HEK293 (cell line): Measurements from ENCODE around the gene MXRA8.

Experiments
- GLIS1 ChIP-seq: fragments of 450-650 bp; formaldehyde crosslinking; IDR thresholded peaks from 2 replicates; pipeline ENCODE4 v1.5.1; 2016; ENCODE audit warnings: missing biosample characterization, missing genetic modification characterization
- HOXC10 ChIP-seq: sonication (generic); formaldehyde crosslinking; IDR thresholded peaks from 2 replicates; pipeline ENCODE4 v1.8.1; 2023; ENCODE audit warnings: mild to moderate bottlenecking, missing genetic modification reagents
- PRDM1 ChIP-seq: fragments of 450-650 bp; formaldehyde crosslinking; IDR thresholded peaks from 2 replicates; pipeline ENCODE4; 2016; ENCODE audit warnings: missing biosample characterization, missing genetic modification characterization
- RBAK ChIP-seq: fragments of 450-650 bp; formaldehyde crosslinking; IDR thresholded peaks from 2 replicates; pipeline ENCODE4 v1.5.1; 2016; ENCODE audit warnings: missing biosample characterization, missing genetic modification characterization
- SALL2 ChIP-seq: fragments of 450-650 bp; formaldehyde crosslinking; IDR thresholded peaks from 2 replicates; pipeline ENCODE4 v1.5.0; 2017; ENCODE audit warnings: missing biosample characterization, mild to moderate bottlenecking, missing genetic modification characterization, borderline replicate concordance
- SETDB1 ChIP-seq: IDR thresholded peaks from one replicate; pipeline ENCODE4 v1.6.1; 2017; ENCODE audit warnings: mild to moderate bottlenecking, low read length, moderate library complexity, mixed read lengths; ENCODE audit not compliant: insufficient read length
- ZBTB21 ChIP-seq: fragments of 450-650 bp; formaldehyde crosslinking; IDR thresholded peaks from 2 replicates; pipeline ENCODE4 v1.5.1; 2017; ENCODE audit warnings: missing biosample characterization, missing genetic modification characterization
- ZNF138 ChIP-seq: fragments of 450-650 bp; formaldehyde crosslinking; IDR thresholded peaks from 2 replicates; pipeline ENCODE4 v1.5.1; 2016; ENCODE audit warnings: missing biosample characterization, missing genetic modification characterization, borderline replicate concordance
- ZNF169 ChIP-seq: fragments of 450-650 bp; formaldehyde crosslinking; IDR thresholded peaks from 2 replicates; pipeline ENCODE4 v1.5.1; 2016; ENCODE audit warnings: missing biosample characterization, missing genetic modification characterization
- ZNF248 ChIP-seq: fragments of 450-650 bp; formaldehyde crosslinking; IDR thresholded peaks from 2 replicates; pipeline ENCODE4 v1.5.1; 2017; ENCODE audit warnings: missing biosample characterization, missing genetic modification characterization
- ZNF354C ChIP-seq: fragments of 450-650 bp; formaldehyde crosslinking; IDR thresholded peaks from 2 replicates; pipeline ENCODE4 v1.5.1; 2016; ENCODE audit warnings: missing biosample characterization, missing genetic modification characterization, low read depth, borderline replicate concordance
- ZNF433 ChIP-seq: fragments of 450-650 bp; formaldehyde crosslinking; IDR thresholded peaks from 2 replicates; pipeline ENCODE4 v1.5.1; 2016; ENCODE audit warnings: missing biosample characterization, missing genetic modification characterization, low read depth
- ZNF514 ChIP-seq: fragments of 450-650 bp; formaldehyde crosslinking; IDR thresholded peaks from 2 replicates; pipeline ENCODE4 v1.5.1; 2016; ENCODE audit warnings: missing biosample characterization, missing genetic modification characterization
- ZNF658 ChIP-seq: fragments of 450-650 bp; formaldehyde crosslinking; IDR thresholded peaks from 2 replicates; pipeline ENCODE4; 2016; ENCODE audit warnings: missing biosample characterization, missing genetic modification characterization
- ZNF747 ChIP-seq: fragments of 450-650 bp; formaldehyde crosslinking; IDR thresholded peaks from 2 replicates; pipeline ENCODE4 v1.5.1; 2016; ENCODE audit warnings: missing biosample characterization, missing genetic modification characterization
- ZNF768 ChIP-seq: fragments of 450-650 bp; formaldehyde crosslinking; IDR thresholded peaks from 2 replicates; pipeline ENCODE4 v1.5.1; 2018; ENCODE audit warnings: missing biosample characterization, mild to moderate bottlenecking, missing genetic modification characterization
- ZXDB ChIP-seq: fragments of 450-650 bp; formaldehyde crosslinking; IDR thresholded peaks from 2 replicates; pipeline ENCODE4 v1.5.1; 2016; ENCODE audit warnings: missing biosample characterization, missing genetic modification characterization
- TF ChIP-seq, protein P1 (sequence below): fragments of 450-650 bp; formaldehyde crosslinking; IDR thresholded peaks from 2 replicates; pipeline ENCODE4 v1.5.1; 2016; ENCODE audit warnings: missing biosample characterization, missing genetic modification characterization
- TF ChIP-seq, protein P2 (sequence below): fragments of 450-650 bp; formaldehyde crosslinking; conservative IDR thresholded peaks from 2 replicates; pipeline ENCODE4 v1.5.1; 2016; ENCODE audit warnings: low read depth, missing biosample characterization, missing genetic modification characterization
- TF ChIP-seq, protein P3 (sequence below): fragments of 450-650 bp; formaldehyde crosslinking; IDR thresholded peaks from 2 replicates; pipeline ENCODE4 v1.5.1; 2016; ENCODE audit warnings: missing biosample characterization, missing genetic modification characterization
- TF ChIP-seq, protein P4 (sequence below): fragments of 450-650 bp; formaldehyde crosslinking; IDR thresholded peaks from 2 replicates; pipeline ENCODE4 v1.5.1; 2017; ENCODE audit warnings: missing biosample characterization, missing genetic modification characterization
- TF ChIP-seq, protein P5 (sequence below): fragments of 450-650 bp; formaldehyde crosslinking; IDR thresholded peaks from 2 replicates; pipeline ENCODE4 v1.5.1; 2016; ENCODE audit warnings: missing biosample characterization, missing genetic modification characterization
- TF ChIP-seq, protein P6 (sequence below): fragments of 450-650 bp; IDR thresholded peaks from 2 replicates; pipeline ENCODE4 v1.5.1; 2018; ENCODE audit warnings: missing biosample characterization, missing genetic modification characterization

MXRA8 gene

DNA sequence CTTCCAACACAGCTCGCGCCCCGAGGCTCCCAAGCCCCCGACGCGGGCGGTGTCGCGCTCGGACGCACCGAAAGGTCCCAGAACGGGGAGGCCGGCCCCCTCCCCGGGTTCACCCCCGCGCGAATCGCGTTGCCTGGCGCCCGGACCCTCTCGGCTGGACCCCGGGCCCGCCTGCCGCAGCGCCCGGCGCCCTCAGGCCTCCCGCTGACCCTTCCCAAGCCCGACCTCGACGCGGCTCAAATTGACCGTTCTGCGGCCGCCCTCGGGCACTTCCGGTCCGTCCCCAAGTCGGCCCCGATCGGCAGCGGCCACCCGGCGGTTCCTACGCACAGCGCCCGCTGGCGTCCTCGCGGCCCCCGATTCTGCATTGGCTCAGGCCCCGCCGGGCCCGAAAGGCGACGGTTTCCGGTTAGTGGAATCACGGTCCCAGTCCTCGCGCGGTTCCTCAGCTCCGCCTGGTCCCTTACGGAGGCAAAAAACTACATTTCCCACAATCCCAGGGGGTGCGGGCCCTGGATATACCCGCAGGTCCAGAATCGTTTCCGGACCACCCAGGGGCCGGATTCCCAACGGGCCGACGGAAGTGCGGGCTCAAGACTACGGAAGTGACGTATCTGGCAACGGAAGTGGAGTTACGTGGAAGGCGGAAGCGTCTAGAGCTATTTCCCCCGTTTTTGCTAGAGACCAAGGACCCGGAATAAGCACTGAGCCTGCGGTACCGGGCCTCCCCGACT lies 16.7 kb upstream of the MXRA8 start, which contains the start of gene AURKAIP1 (continued):
- TF ChIP-seq, protein P1, sequence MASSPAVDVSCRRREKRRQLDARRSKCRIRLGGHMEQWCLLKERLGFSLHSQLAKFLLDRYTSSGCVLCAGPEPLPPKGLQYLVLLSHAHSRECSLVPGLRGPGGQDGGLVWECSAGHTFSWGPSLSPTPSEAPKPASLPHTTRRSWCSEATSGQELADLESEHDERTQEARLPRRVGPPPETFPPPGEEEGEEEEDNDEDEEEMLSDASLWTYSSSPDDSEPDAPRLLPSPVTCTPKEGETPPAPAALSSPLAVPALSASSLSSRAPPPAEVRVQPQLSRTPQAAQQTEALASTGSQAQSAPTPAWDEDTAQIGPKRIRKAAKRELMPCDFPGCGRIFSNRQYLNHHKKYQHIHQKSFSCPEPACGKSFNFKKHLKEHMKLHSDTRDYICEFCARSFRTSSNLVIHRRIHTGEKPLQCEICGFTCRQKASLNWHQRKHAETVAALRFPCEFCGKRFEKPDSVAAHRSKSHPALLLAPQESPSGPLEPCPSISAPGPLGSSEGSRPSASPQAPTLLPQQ (tag by site-specific recombination) = peak; percentile 96
- TF ChIP-seq ZNF768 (tag by site-specific recombination) (peak; percentile 74; the same call in 1 of the 2 replicates), ZNF747 (tag by site-specific recombination) (no peak), GLIS1 (tag by site-specific recombination) (peak; percentile 94), SALL2 (tag by site-specific recombination) (peak; percentile 79; the same call in 1 of the 2 replicates), ZNF433 (tag by site-specific recombination) (no peak), HOXC10 (0 out of 2 replicates have a peak, but pooled peaks have one; percentile 86), PRDM1 (tag by site-specific recombination) (no peak), ZNF248 (tag by site-specific recombination) (no peak), ZNF138 (tag by site-specific recombination) (no peak), ZNF354C (no peak), ZXDB (tag by site-specific recombination) (peak; percentile 99), ZNF514 (no peak), ZNF658 (tag by site-specific recombination) (0 out of 2 replicates have a peak, but pooled peaks have one; percentile 65), ZBTB21 (tag by site-specific recombination) (peak; percentile 83), RBAK (tag by site-specific recombination) (no peak), SETDB1 (no peak), ZNF169 (0 out of 2 replicates have a peak, but pooled peaks have one; percentile 37)
- TF ChIP-seq, protein P2, sequence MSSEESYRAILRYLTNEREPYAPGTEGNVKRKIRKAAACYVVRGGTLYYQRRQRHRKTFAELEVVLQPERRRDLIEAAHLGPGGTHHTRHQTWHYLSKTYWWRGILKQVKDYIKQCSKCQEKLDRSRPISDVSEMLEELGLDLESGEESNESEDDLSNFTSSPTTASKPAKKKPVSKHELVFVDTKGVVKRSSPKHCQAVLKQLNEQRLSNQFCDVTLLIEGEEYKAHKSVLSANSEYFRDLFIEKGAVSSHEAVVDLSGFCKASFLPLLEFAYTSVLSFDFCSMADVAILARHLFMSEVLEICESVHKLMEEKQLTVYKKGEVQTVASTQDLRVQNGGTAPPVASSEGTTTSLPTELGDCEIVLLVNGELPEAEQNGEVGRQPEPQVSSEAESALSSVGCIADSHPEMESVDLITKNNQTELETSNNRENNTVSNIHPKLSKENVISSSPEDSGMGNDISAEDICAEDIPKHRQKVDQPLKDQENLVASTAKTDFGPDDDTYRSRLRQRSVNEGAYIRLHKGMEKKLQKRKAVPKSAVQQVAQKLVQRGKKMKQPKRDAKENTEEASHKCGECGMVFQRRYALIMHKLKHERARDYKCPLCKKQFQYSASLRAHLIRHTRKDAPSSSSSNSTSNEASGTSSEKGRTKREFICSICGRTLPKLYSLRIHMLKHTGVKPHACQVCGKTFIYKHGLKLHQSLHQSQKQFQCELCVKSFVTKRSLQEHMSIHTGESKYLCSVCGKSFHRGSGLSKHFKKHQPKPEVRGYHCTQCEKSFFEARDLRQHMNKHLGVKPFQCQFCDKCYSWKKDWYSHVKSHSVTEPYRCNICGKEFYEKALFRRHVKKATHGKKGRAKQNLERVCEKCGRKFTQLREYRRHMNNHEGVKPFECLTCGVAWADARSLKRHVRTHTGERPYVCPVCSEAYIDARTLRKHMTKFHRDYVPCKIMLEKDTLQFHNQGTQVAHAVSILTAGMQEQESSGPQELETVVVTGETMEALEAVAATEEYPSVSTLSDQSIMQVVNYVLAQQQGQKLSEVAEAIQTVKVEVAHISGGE (tag by site-specific recombination) = peak; percentile 100
- TF ChIP-seq, protein P3, sequence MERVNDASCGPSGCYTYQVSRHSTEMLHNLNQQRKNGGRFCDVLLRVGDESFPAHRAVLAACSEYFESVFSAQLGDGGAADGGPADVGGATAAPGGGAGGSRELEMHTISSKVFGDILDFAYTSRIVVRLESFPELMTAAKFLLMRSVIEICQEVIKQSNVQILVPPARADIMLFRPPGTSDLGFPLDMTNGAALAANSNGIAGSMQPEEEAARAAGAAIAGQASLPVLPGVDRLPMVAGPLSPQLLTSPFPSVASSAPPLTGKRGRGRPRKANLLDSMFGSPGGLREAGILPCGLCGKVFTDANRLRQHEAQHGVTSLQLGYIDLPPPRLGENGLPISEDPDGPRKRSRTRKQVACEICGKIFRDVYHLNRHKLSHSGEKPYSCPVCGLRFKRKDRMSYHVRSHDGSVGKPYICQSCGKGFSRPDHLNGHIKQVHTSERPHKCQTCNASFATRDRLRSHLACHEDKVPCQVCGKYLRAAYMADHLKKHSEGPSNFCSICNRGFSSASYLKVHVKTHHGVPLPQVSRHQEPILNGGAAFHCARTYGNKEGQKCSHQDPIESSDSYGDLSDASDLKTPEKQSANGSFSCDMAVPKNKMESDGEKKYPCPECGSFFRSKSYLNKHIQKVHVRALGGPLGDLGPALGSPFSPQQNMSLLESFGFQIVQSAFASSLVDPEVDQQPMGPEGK (tag by site-specific recombination) = peak; percentile 99
- TF ChIP-seq, protein P4, sequence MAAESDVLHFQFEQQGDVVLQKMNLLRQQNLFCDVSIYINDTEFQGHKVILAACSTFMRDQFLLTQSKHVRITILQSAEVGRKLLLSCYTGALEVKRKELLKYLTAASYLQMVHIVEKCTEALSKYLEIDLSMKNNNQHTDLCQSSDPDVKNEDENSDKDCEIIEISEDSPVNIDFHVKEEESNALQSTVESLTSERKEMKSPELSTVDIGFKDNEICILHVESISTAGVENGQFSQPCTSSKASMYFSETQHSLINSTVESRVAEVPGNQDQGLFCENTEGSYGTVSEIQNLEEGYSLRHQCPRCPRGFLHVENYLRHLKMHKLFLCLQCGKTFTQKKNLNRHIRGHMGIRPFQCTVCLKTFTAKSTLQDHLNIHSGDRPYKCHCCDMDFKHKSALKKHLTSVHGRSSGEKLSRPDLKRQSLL (tag by site-specific recombination) = peak; percentile 86
- TF ChIP-seq, protein P5, sequence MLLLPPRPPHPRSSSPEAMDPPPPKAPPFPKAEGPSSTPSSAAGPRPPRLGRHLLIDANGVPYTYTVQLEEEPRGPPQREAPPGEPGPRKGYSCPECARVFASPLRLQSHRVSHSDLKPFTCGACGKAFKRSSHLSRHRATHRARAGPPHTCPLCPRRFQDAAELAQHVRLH (tag by site-specific recombination) = peak; percentile 100
- TF ChIP-seq, protein P6, sequence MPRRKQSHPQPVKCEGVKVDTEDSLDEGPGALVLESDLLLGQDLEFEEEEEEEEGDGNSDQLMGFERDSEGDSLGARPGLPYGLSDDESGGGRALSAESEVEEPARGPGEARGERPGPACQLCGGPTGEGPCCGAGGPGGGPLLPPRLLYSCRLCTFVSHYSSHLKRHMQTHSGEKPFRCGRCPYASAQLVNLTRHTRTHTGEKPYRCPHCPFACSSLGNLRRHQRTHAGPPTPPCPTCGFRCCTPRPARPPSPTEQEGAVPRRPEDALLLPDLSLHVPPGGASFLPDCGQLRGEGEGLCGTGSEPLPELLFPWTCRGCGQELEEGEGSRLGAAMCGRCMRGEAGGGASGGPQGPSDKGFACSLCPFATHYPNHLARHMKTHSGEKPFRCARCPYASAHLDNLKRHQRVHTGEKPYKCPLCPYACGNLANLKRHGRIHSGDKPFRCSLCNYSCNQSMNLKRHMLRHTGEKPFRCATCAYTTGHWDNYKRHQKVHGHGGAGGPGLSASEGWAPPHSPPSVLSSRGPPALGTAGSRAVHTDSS (tag by site-specific recombination) = no peak; the same call in 1 of the 2 replicates
- TF ChIP-seq, all 188 proteins: peak for 110
